HL-60 (cell line): ENCODE data around the gene RBBP4.

ENCODE experiments used
- TF ChIP-seq, protein P1 (sequence below): IDR thresholded peaks from one replicate; pipeline ENCODE4 v1.5.1; 2011; ENCODE audit warnings: low read length, control low read depth, inconsistent platforms; ENCODE audit not compliant: insufficient read depth
- TF ChIP-seq, protein P2 (sequence below): IDR thresholded peaks from 2 replicates; pipeline ENCODE4 v1.6.1; 2012; ENCODE audit warnings: low read depth; ENCODE audit not compliant: insufficient replicate concordance

DNA sequence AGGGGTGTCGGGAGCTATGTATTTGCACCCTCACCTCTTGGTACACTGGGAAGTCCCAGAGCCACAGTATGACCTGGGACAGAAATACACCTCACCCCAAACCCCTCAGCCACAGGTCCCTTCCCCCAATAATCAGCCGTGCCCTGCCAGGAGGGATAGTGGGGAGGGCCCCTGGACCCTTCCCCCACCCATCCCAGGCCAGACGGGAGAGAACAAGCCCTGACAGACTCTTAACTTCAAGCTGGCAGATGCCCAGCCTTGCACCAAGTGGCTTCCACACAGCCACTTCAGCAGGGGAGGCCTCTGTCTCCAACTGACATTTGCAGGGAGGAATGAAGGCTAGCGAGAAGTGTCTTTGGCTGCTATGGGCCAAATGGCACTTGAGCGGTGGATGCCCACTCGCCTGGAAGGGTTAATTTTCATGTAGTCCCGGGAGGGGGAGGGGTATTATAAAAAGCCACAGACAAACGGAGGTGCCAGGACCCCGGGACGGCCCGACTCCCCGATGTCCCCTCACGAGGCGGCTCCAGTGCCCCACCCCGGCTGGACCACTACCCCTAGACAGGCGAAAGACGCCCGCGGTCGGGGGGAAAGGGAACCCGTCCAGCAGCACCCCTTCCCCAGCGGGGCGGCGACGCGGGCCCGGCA, 51.1 kb downstream of the RBBP4 start:
- TF ChIP-seq, protein P1, sequence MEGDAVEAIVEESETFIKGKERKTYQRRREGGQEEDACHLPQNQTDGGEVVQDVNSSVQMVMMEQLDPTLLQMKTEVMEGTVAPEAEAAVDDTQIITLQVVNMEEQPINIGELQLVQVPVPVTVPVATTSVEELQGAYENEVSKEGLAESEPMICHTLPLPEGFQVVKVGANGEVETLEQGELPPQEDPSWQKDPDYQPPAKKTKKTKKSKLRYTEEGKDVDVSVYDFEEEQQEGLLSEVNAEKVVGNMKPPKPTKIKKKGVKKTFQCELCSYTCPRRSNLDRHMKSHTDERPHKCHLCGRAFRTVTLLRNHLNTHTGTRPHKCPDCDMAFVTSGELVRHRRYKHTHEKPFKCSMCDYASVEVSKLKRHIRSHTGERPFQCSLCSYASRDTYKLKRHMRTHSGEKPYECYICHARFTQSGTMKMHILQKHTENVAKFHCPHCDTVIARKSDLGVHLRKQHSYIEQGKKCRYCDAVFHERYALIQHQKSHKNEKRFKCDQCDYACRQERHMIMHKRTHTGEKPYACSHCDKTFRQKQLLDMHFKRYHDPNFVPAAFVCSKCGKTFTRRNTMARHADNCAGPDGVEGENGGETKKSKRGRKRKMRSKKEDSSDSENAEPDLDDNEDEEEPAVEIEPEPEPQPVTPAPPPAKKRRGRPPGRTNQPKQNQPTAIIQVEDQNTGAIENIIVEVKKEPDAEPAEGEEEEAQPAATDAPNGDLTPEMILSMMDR: no peak
- TF ChIP-seq, protein P2, sequence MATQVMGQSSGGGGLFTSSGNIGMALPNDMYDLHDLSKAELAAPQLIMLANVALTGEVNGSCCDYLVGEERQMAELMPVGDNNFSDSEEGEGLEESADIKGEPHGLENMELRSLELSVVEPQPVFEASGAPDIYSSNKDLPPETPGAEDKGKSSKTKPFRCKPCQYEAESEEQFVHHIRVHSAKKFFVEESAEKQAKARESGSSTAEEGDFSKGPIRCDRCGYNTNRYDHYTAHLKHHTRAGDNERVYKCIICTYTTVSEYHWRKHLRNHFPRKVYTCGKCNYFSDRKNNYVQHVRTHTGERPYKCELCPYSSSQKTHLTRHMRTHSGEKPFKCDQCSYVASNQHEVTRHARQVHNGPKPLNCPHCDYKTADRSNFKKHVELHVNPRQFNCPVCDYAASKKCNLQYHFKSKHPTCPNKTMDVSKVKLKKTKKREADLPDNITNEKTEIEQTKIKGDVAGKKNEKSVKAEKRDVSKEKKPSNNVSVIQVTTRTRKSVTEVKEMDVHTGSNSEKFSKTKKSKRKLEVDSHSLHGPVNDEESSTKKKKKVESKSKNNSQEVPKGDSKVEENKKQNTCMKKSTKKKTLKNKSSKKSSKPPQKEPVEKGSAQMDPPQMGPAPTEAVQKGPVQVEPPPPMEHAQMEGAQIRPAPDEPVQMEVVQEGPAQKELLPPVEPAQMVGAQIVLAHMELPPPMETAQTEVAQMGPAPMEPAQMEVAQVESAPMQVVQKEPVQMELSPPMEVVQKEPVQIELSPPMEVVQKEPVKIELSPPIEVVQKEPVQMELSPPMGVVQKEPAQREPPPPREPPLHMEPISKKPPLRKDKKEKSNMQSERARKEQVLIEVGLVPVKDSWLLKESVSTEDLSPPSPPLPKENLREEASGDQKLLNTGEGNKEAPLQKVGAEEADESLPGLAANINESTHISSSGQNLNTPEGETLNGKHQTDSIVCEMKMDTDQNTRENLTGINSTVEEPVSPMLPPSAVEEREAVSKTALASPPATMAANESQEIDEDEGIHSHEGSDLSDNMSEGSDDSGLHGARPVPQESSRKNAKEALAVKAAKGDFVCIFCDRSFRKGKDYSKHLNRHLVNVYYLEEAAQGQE: no peak
